Hepatocyte (in vitro differentiated cells): Measurements from ENCODE around the gene CTLA4. TPM values are rescaled to one million over a fixed set of nuclear protein-coding genes. Genes with fewer than 3 reads are reported as not detected.

ENCODE experiments used
- DNase-seq: peaks from one replicate; pipeline ENCODE4 v3.0.0-alpha.2; 2016; ENCODE audit warnings: low spot score
- H2AFZ ChIP-seq: fragments of 200-600 bp; sonication (generic); 2 replicates; pipeline ENCODE4 v1.6.0; 2016; ENCODE audit warnings: antibody characterized with exemption, mild to moderate bottlenecking
- H3K27ac ChIP-seq: fragments of 200-600 bp; sonication (generic); 2 replicates; pipeline ENCODE4 v1.5.1; 2016; ENCODE audit warnings: mild to moderate bottlenecking
- H3K27me3 ChIP-seq: fragments of 200-600 bp; sonication (generic); 2 replicates; pipeline ENCODE4 v1.6.1; 2016
- H3K36me3 ChIP-seq: fragments of 200-600 bp; sonication (generic); replicated peaks from 2 replicates; pipeline ENCODE4 v1.5.1; 2016; ENCODE audit warnings: low read depth; ENCODE audit not compliant: insufficient read depth
- H3K4me1 ChIP-seq: fragments of 200-600 bp; sonication (generic); 2 replicates; pipeline ENCODE4 v1.5.1; 2016; ENCODE audit warnings: mild to moderate bottlenecking, moderate library complexity; ENCODE audit not compliant: insufficient read depth
- H3K4me2 ChIP-seq: fragments of 200-600 bp; sonication (generic); 2 replicates; pipeline ENCODE4 v1.6.0; 2016
- H3K4me3 ChIP-seq: fragments of 200-600 bp; sonication (generic); 2 replicates; pipeline ENCODE4 v1.5.1; 2016; ENCODE audit warnings: mild to moderate bottlenecking
- H3K79me2 ChIP-seq: fragments of 200-600 bp; sonication (generic); 2 replicates; pipeline ENCODE4 v1.6.0; 2017; ENCODE audit warnings: mild to moderate bottlenecking
- H3K9me2 ChIP-seq: fragments of 200-600 bp; sonication (generic); replicated peaks from 2 replicates; pipeline ENCODE4 v1.6.0; 2017; ENCODE audit warnings: mild to moderate bottlenecking; ENCODE audit not compliant: insufficient read depth
- H3K9me3 ChIP-seq: fragments of 200-600 bp; sonication (generic); 2 replicates; pipeline ENCODE4 v1.5.1; 2016; ENCODE audit warnings: low read depth, mild to moderate bottlenecking
- H4K20me1 ChIP-seq: fragments of 200-600 bp; sonication (generic); 2 replicates; pipeline ENCODE4 v1.6.0; 2016; ENCODE audit warnings: mild to moderate bottlenecking; ENCODE audit not compliant: insufficient read depth, poor library complexity, severe bottlenecking
- CTCF ChIP-seq: fragments of 200-600 bp; sonication (generic); IDR thresholded peaks from 2 replicates; pipeline ENCODE4 v1.5.1; 2016; ENCODE audit warnings: antibody characterized with exemption, mild to moderate bottlenecking; ENCODE audit not compliant: poor library complexity
- EZH2 ChIP-seq: fragments of 200-600 bp; sonication (generic); IDR thresholded peaks from 2 replicates; pipeline ENCODE4 v1.6.1; 2016; ENCODE audit warnings: antibody characterized with exemption, mild to moderate bottlenecking, borderline replicate concordance
- EZH2phosphoT487 ChIP-seq: fragments of 200-600 bp; sonication (generic); IDR thresholded peaks from one replicate; pipeline ENCODE4 v1.6.1; 2018; ENCODE audit warnings: antibody characterized with exemption, mild to moderate bottlenecking, low read depth, moderate library complexity; ENCODE audit not compliant: unreplicated experiment, severe bottlenecking
- WGBS: methylation state at CpG from one replicate; pipeline ENCODE4 v1.1.6; 2016; ENCODE audit warnings: low lambda C conversion rate; ENCODE audit errors: missing lambda C conversion rate; 5-methylcytosine and 5-hydroxymethylcytosine counted together
- polyA plus RNA-seq: library from polyadenylated mRNA; unstranded; fragments of >200 nt; fragmentation: Nextera tagmentation; extraction: Ambion mirVana; gene quantifications from 2 replicates; pipeline ENCODE4 v1.2.1, GENCODE V29; 2016
- total RNA-seq: library from RNA; depleted of rRNA; stranded (reverse); fragments of >200 nt; gene quantifications from 2 replicates; pipeline ENCODE4 v1.2.3, GENCODE V29; 2014

Gene CTLA4
- total and polyA plus RNA-seq, 2 experiments from 2014 or later, result not detected

- H3K9me3 ChIP-seq, result no peaks in the 10 kb centered on the region
- no peaks in the 10 kb centered on the region for H3K27me3 ChIP-seq
- no peak overlapping the region for H3K4me2 ChIP-seq
- DNase-seq, result no peak
- no peaks in the 10 kb centered on the region for H3K9me2 ChIP-seq
- H3K79me2 ChIP-seq, result no peaks in the 10 kb centered on the region
- no peaks in the 10 kb centered on the region for H3K36me3 ChIP-seq
- TF ChIP-seq CTCF (no peak), EZH2 (no peak), EZH2phosphoT487 (no peak)
- no peak overlapping the region for H3K4me3 ChIP-seq
- no peaks in the 10 kb centered on the region for H3K4me1 ChIP-seq
- no peak overlapping the region for H2AFZ ChIP-seq
- no peak overlapping the region for H3K27ac ChIP-seq
- H4K20me1 ChIP-seq, result no peaks in the 10 kb centered on the region
- 96% methylated on average over 7 of the region's 7 CpGs for WGBS
These were observed 26.3 kb downstream of the CTLA4 start for GRCh38 chr2:203893840-203894239.

GRCh38 chr2:203894262-203894661 lies 26.7 kb downstream of the CTLA4 start:
- no peaks in the 10 kb centered on the region for H3K9me2 ChIP-seq
- H3K4me2 ChIP-seq, result no peak overlapping the region
- no peaks in the 10 kb centered on the region for H3K4me1 ChIP-seq
- TF ChIP-seq EZH2phosphoT487 (no peak), CTCF (no peak), EZH2 (no peak)
- no peak for DNase-seq
- no peak overlapping the region for H3K4me3 ChIP-seq
- no peaks in the 10 kb centered on the region for H3K79me2 ChIP-seq
- H3K27me3 ChIP-seq, result no peaks in the 10 kb centered on the region
- no peak overlapping the region for H3K27ac ChIP-seq
- 96% methylated on average over 1 of the region's 1 CpG for WGBS
- no peak overlapping the region for H2AFZ ChIP-seq
- H3K36me3 ChIP-seq, result no peaks in the 10 kb centered on the region
- no peaks in the 10 kb centered on the region for H3K9me3 ChIP-seq
- H4K20me1 ChIP-seq, result no peaks in the 10 kb centered on the region

DNA sequence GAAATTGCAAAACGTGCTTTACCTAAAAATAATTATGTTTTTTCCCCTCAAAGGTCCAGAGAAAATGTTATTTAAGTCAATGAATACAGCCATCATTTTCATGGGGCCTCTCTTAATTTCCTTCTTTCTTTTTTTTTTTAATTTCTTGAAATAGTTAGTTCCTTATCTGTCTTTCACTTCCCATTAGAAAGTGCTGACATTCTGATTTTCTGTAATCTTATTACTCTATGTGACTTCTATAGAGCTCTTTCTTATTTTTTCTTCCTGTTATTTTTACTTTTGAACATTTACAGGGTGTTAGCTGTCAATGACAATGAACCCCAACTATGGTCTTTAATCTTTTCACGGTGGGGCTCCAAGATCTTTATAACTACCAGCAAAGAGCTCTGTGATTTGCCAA lies 30.0 kb downstream of the CTLA4 start:
- 69% methylated on average over 2 of the region's 2 CpGs for WGBS
- H3K9me2 ChIP-seq, result no peaks in the 10 kb centered on the region
- no peak overlapping the region for H3K4me3 ChIP-seq
- no peak overlapping the region for H3K4me2 ChIP-seq
- no peaks in the 10 kb centered on the region for H3K27me3 ChIP-seq
- no peaks in the 10 kb centered on the region for H3K36me3 ChIP-seq
- no peak overlapping the region for H2AFZ ChIP-seq
- H3K79me2 ChIP-seq, result no peaks in the 10 kb centered on the region
- no peaks in the 10 kb centered on the region for H4K20me1 ChIP-seq
- no peak for TF ChIP-seq EZH2
- no peak for TF ChIP-seq CTCF
- TF ChIP-seq EZH2phosphoT487, result no peak
- DNase-seq, result no peak
- H3K9me3 ChIP-seq, result peaks cover 5% of the 10 kb centered on the region
- H3K27ac ChIP-seq, result no peak overlapping the region
- H3K4me1 ChIP-seq, result no peaks in the 10 kb centered on the region

DNA sequence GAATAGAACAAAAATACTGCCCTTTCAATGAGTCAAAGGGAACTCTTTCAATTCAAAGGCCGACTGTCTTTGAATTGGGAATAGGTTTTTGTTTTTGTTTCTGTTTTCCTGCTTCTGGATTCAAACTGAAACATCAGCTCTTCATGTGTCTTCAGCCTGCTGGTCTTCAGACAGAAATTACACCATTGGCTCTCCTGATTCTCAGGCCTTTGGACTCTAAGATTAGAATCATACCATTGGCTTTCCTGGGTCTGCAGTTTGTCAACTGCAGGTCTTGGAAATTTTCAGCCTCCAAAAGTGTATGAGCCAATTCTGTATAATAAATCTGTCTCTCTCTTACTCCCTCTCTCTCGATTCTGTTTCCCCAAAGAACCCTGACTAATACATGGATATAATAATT lies 31.1 kb downstream of the CTLA4 start:
- no peaks in the 10 kb centered on the region for H4K20me1 ChIP-seq
- H3K4me3 ChIP-seq, result no peak overlapping the region
- H3K9me2 ChIP-seq, result no peaks in the 10 kb centered on the region
- H2AFZ ChIP-seq, result no peak overlapping the region
- no peak for DNase-seq
- no peak for TF ChIP-seq CTCF
- TF ChIP-seq EZH2phosphoT487, result no peak
- no peak for TF ChIP-seq EZH2
- H3K4me1 ChIP-seq, result no peaks in the 10 kb centered on the region
- 84% methylated on average over 2 of the region's 2 CpGs for WGBS
- peaks cover 5% of the 10 kb centered on the region for H3K9me3 ChIP-seq
- H3K36me3 ChIP-seq, result no peaks in the 10 kb centered on the region
- no peaks in the 10 kb centered on the region for H3K79me2 ChIP-seq
- H3K27ac ChIP-seq, result no peak overlapping the region
- no peak overlapping the region for H3K4me2 ChIP-seq
- H3K27me3 ChIP-seq, result no peaks in the 10 kb centered on the region
